Progenitor cell of endocrine pancreas (in vitro differentiated cells): ENCODE data around the gene ANAPC4. TPM values are rescaled to one million over a fixed set of nuclear protein-coding genes. Genes with fewer than 3 reads are reported as not detected.
"Not testable (repeated sequence)": the region's sequence is repeated elsewhere in the genome, so short reads cannot be mapped to it uniquely, and the experiment has no call there.

ENCODE experiments used
- DNase-seq: peaks from one replicate; pipeline ENCODE4 v3.0.0; 2021; ENCODE audit warnings: low spot score; ENCODE audit not compliant: unreplicated experiment
- H3K27ac Mint-ChIP-seq: 2 replicates; pipeline ENCODE4 v1.8.0; 2021; ENCODE audit warnings: mild to moderate bottlenecking, moderate library complexity, mixed read lengths
- H3K27me3 Mint-ChIP-seq: 2 replicates; pipeline ENCODE4 v1.8.0; 2021; ENCODE audit warnings: mixed read lengths
- H3K36me3 Mint-ChIP-seq: 2 replicates; pipeline ENCODE4 v1.8.0; 2022; ENCODE audit warnings: mixed read lengths; ENCODE audit not compliant: insufficient read depth
- H3K4me1 Mint-ChIP-seq: 2 replicates; pipeline ENCODE4 v1.8.0; 2021; ENCODE audit warnings: low read depth, mixed read lengths
- H3K4me3 Mint-ChIP-seq: 2 replicates; pipeline ENCODE4 v1.8.0; 2021; ENCODE audit warnings: low read depth, mild to moderate bottlenecking, moderate library complexity, mixed read lengths
- H3K9me3 Mint-ChIP-seq: 2 replicates; pipeline ENCODE4 v1.8.0; 2021; ENCODE audit warnings: low read depth, mixed read lengths
- CTCF ChIP-seq: fragments of 200-600 bp; sonication (generic); IDR thresholded peaks from one replicate; pipeline ENCODE4 v1.5.0; 2021; ENCODE audit warnings: antibody characterized with exemption, mild to moderate bottlenecking; ENCODE audit not compliant: unreplicated experiment
- total RNA-seq: library from RNA; stranded (reverse); gene quantifications from 2 replicates; pipeline ENCODE4 v1.2.1, GENCODE V29; 2021

The ANAPC4 gene
- total RNA-seq, 1 donor from 2014 or later: 39.5 TPM

- Mint-ChIP-seq H3K36me3 (no peaks in the 10 kb centered on the region), H3K27ac (no peak overlapping the region), H3K27me3 (no peaks in the 10 kb centered on the region), H3K9me3 (no peaks in the 10 kb centered on the region), H3K4me1 (peaks cover 26% of the 10 kb centered on the region), H3K4me3 (no peak overlapping the region)
- peak; percentile 86 for TF ChIP-seq CTCF
- DNase-seq: no peak
Observed at GRCh38 chr4:25367004-25367621, 9.9 kb upstream of the ANAPC4 start.

- H3K4me3 Mint-ChIP-seq: no peak overlapping the region
- no peak for DNase-seq
- H3K27ac Mint-ChIP-seq: no peak overlapping the region
- no peak for TF ChIP-seq CTCF
- H3K27me3 Mint-ChIP-seq: no peaks in the 10 kb centered on the region
- H3K9me3 Mint-ChIP-seq: no peaks in the 10 kb centered on the region
- peaks cover 34% of the 10 kb centered on the region for H3K4me1 Mint-ChIP-seq
- H3K36me3 Mint-ChIP-seq: no peaks in the 10 kb centered on the region
Observed at GRCh38 chr4:25367877-25368276, 9.2 kb upstream of the ANAPC4 start.

- no peaks in the 10 kb centered on the region for H3K9me3 Mint-ChIP-seq
- H3K27me3 Mint-ChIP-seq: no peaks in the 10 kb centered on the region
- peaks cover 39% of the 10 kb centered on the region for H3K4me1 Mint-ChIP-seq
- peak overlapping the region; percentile 50 for H3K27ac Mint-ChIP-seq
- TF ChIP-seq CTCF: no peak
- no peaks in the 10 kb centered on the region for H3K36me3 Mint-ChIP-seq
- H3K4me3 Mint-ChIP-seq: no peak overlapping the region
- DNase-seq: no peak
Observed at GRCh38 chr4:25368315-25368714, 8.7 kb upstream of the ANAPC4 start.

GRCh38 chr4:25370242-25370641 lies 6.8 kb upstream of the ANAPC4 start:
- no peak overlapping the region for H3K4me3 Mint-ChIP-seq
- no peaks in the 10 kb centered on the region for H3K27me3 Mint-ChIP-seq
- H3K36me3 Mint-ChIP-seq: no peaks in the 10 kb centered on the region
- no peak for DNase-seq
- H3K9me3 Mint-ChIP-seq: no peaks in the 10 kb centered on the region
- peaks cover 48% of the 10 kb centered on the region for H3K4me1 Mint-ChIP-seq
- H3K27ac Mint-ChIP-seq: no peak overlapping the region
- TF ChIP-seq CTCF: no peak

GRCh38 chr4:25372549-25372948 lies 4.5 kb upstream of the ANAPC4 start:
- Mint-ChIP-seq H3K27ac (peak overlapping the region; percentile 76), H3K4me1 (peaks cover 48% of the 10 kb centered on the region)
- not testable (repeated sequence) for H3K9me3 Mint-ChIP-seq, H3K4me3 Mint-ChIP-seq, H3K36me3 Mint-ChIP-seq, DNase-seq, H3K27me3 Mint-ChIP-seq
